H1 (cell line): Measurements from ENCODE around the gene PRDM10. TPM values are rescaled to one million over a fixed set of nuclear protein-coding genes. Genes with fewer than 3 reads are reported as not detected.
A peak's percentile ranks its signal among the peaks of the same experiment; 100 is the strongest.

Experiments
- BCL11A ChIP-seq, 2 experiments: IDR thresholded peaks; one replicate each; pipeline ENCODE4 v1.6.1; 2011; ENCODE audit warnings: low read depth in 2 of 2, low read length in 2 of 2, mild to moderate bottlenecking in 2 of 2
- CHD1 ChIP-seq: IDR thresholded peaks from 2 replicates; pipeline ENCODE4 v1.6.1; 2012; ENCODE audit warnings: low read depth, low read length, improper control_type of control experiment
- CHD2 ChIP-seq: IDR thresholded peaks from 2 replicates; pipeline ENCODE4 v1.6.1; 2012; ENCODE audit warnings: low read length, improper control_type of control experiment
- CHD7 ChIP-seq: fragments of 300-600 bp; sonication (generic); IDR thresholded peaks from 2 replicates; pipeline ENCODE4 v1.7.1; 2012; ENCODE audit warnings: low read length, moderate library complexity, mild to moderate bottlenecking, inconsistent platforms; ENCODE audit not compliant: insufficient replicate concordance
- EGR1 ChIP-seq: IDR thresholded peaks from 2 replicates; pipeline ENCODE4 v1.6.1; 2011; ENCODE audit warnings: low read depth, low read length, borderline replicate concordance
- HDAC6 ChIP-seq: IDR thresholded peaks from one replicate; pipeline ENCODE4 v1.7.1; 2012; ENCODE audit warnings: low read depth, mild to moderate bottlenecking, inconsistent platforms, low read length, moderate library complexity
- SAP30 ChIP-seq: fragments of 300-600 bp; sonication (generic); IDR thresholded peaks from 2 replicates; pipeline ENCODE4 v1.7.1; 2012; ENCODE audit warnings: low read length, moderate library complexity, mild to moderate bottlenecking, inconsistent platforms; ENCODE audit not compliant: insufficient read depth, insufficient replicate concordance
- SP2 ChIP-seq: IDR thresholded peaks from 2 replicates; pipeline ENCODE4 v1.6.1; 2012; ENCODE audit warnings: mild to moderate bottlenecking, low read length, inconsistent platforms
- TAF1 ChIP-seq: IDR thresholded peaks from 2 replicates; pipeline ENCODE4 v1.6.1; 2011; ENCODE audit warnings: mild to moderate bottlenecking, low read depth, low read length
- TBP ChIP-seq: IDR thresholded peaks from 2 replicates; pipeline ENCODE4 v1.6.1; 2011; ENCODE audit warnings: low read depth, low read length, improper control_type of control experiment
- ZNF274 ChIP-seq: IDR thresholded peaks from 2 replicates; pipeline ENCODE4 v1.7.0; 2012; ENCODE audit warnings: low read length, borderline replicate concordance; ENCODE audit errors: extremely low read depth
- polyA plus RNA-seq, 7 experiments: library from polyadenylated mRNA; depleted of rRNA in 3 of 7; stranded (reverse) in 5 of 7; unstranded in 2 of 7; fragments of >200 nt in 5 of 7; fragments of 200-250 nt in 2 of 7; gene quantifications; 1 replicate in 5 of 7; 2 replicates in 1 of 7; 4 replicates in 1 of 7; pipeline versions ENCODE4 v1.2.1 to v1.2.3, GENCODE V29; 2011 to 2013; ENCODE audit warnings: missing spikeins in 2 of 7, mixed read lengths in 2 of 7
- total RNA-seq: library from RNA; stranded (reverse); fragmentation: NEBNext Ultra II Directional; extraction: Animal tissue kit (Norgen Biotek cat#: 25700); gene quantifications from 2 replicates; pipeline ENCODE4 v1.2.1, GENCODE V29; 2021

Gene PRDM10
- total and polyA plus RNA-seq, 2 of the 8 experiments (the other 6 are each of a cell fraction or from before 2014, with no cell fraction given) = 15.5 to 19.2 TPM

- TF ChIP-seq CHD7 (no peak), TBP (peak; percentile 27; the same call in 1 of the 2 replicates), SAP30 (no peak), TAF1 (peak; percentile 60), HDAC6 (no peak), EGR1 (no peak), BCL11A (IDR thresholded peaks at IDR 0.05; ENCODE audit: low read depth in 2 of 2, low read length in 2 of 2) (no peak), ZNF274 (no peak), CHD2 (no peak), CHD1 (no peak), SP2 (no peak)
These were observed 446 bp upstream of the PRDM10 start (continued) for GRCh38 chr11:130002846-130003716.
